Stomach (tissue), 9 donors: Measurements from ENCODE around the gene MFSD6. TPM values are rescaled to one million over a fixed set of nuclear protein-coding genes. Genes with fewer than 3 reads are reported as not detected.
"Not testable (repeated sequence)": the region's sequence is repeated elsewhere in the genome, so short reads cannot be mapped to it uniquely, and the experiment has no call there.

Source experiments
- DNase-seq, 2 donors: peaks; one replicate each; pipeline versions ENCODE4 v3.0.0 to v3.0.0-alpha.2; 2013 to 2019
- H3K27ac ChIP-seq, 5 donors: fragments of 200-600 bp in 4 of 5; sonication (generic) in 4 of 5; one replicate each; pipeline ENCODE4 v1.5.1; 2013 to 2019; ENCODE audit warnings: mild to moderate bottlenecking in 1 of 5, moderate library complexity in 1 of 5
- H3K27me3 ChIP-seq, 3 donors: fragments of 200-600 bp; sonication (generic); one replicate each; pipeline ENCODE4 v1.5.1; 2017 to 2019; ENCODE audit warnings: mixed run types in 1 of 3
- H3K36me3 ChIP-seq, 4 donors: fragments of 200-600 bp; sonication (generic); 1 replicate in 3 of 4; 2 replicates in 1 of 4; pipeline ENCODE4 v1.5.1; 2016 to 2019
- H3K4me1 ChIP-seq, 4 donors: fragments of 200-600 bp; sonication (generic); one replicate each; pipeline ENCODE4 v1.5.1; 2016 to 2019
- H3K4me3 ChIP-seq, 4 donors: fragments of 200-600 bp; sonication (generic) in 3 of 4; one replicate each; pipeline ENCODE4 v1.5.1; 2016 to 2019; ENCODE audit warnings: mild to moderate bottlenecking in 1 of 4
- H3K9me3 ChIP-seq, 4 donors: fragments of 200-600 bp; sonication (generic); one replicate each; pipeline ENCODE4 v1.5.1; 2016 to 2019
- CTCF ChIP-seq, 7 experiments: fragments of 450-650 bp in 4 of 7; fragments of 200-600 bp in 3 of 7; sonication (generic) in 3 of 7; IDR thresholded peaks; one replicate each; pipeline ENCODE4 v1.5.1; 2016 to 2019; ENCODE audit warnings: antibody characterized with exemption in 7 of 7, control low read depth in 2 of 7, mild to moderate bottlenecking in 1 of 7
- EP300 ChIP-seq: sonication (generic); formaldehyde crosslinking; IDR thresholded peaks from one replicate; pipeline ENCODE4 v1.6.1; 2017; ENCODE audit warnings: antibody characterized with exemption
- POLR2A ChIP-seq, 4 donors: fragments of 450-650 bp; IDR thresholded peaks; one replicate each; pipeline ENCODE4 v1.6.1; 2016; ENCODE audit warnings: antibody characterized with exemption in 4 of 4, control low read depth in 2 of 4, mild to moderate bottlenecking in 1 of 4, moderate library complexity in 1 of 4
- POLR2AphosphoS5 ChIP-seq, 3 donors: sonication (generic); formaldehyde crosslinking; IDR thresholded peaks; one replicate each; pipeline ENCODE4 v1.6.1; 2016; ENCODE audit warnings: antibody characterized with exemption in 3 of 3
- WGBS, 5 donors: extraction: QIAGEN DNeasy Blood & Tissue Kit in 3 of 5; methylation state at CpG; one replicate each; pipeline versions ENCODE4 v1.1.5 to v1.1.7; 2013 to 2018; 5-methylcytosine and 5-hydroxymethylcytosine counted together
- intact Hi-C: fragments of 100-400 bp; cut with DNase I; formaldehyde crosslinking; loops from one replicate; pipeline ENCODE4 v1.15.1; 2023; ENCODE audit warnings: low total_unique reads
- polyA plus RNA-seq, 3 donors: library from polyadenylated mRNA; stranded (reverse); fragments of 200-250 nt; gene quantifications; one replicate each; pipeline ENCODE4 v1.2.3, GENCODE V29; 2013
- total RNA-seq, 5 donors: library from RNA; depleted of rRNA; stranded (reverse); fragments of >200 nt; gene quantifications; one replicate each; pipeline versions ENCODE4 v1.1.0 to v1.2.3, GENCODE V29; 2014 to 2016
- donor health status: healthy with polysubstance abuse.
- donor health status: Bipolar disorder and iron deficiency.
- donor health status: healthy.

Gene MFSD6
- total and polyA plus RNA-seq, 8 donors, result 9.2 to 134 (median 37.2) TPM

DNA sequence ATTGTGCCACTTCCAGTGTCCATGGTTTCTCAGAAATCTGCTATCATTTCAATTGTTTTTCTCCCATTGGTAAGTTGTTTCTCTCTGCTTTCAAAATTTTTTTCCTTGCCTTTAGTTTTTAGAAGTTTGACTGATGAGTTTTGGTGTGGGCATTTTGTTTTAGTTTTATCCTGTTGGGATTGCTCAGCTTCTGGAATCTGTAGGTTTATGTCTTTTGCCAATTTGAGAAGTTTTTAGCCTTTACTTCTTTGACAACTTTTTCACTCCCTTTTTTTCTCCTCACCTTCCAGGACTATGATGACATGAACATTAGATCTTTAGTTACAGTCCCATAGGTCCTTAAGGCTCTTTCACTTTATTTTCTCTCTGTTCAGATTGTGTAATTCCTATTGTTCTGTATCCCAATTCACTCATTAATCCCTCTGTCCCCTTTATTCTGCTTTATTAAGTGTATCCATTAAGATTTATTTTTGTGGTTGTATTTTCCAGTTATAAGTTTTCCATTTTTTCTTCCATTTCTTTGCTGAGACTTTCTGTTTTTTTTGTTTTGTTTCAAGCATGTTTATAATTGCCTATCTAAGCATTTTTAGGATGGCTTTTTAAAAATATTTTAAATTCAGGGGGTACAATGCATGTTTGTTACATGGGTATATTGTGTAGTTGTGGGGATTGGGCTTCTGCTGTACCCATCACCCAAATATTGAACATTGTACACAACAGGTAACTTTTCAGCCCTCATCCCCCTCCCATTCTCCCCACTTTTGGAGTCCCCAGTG lies 17.9 kb downstream of the MFSD6 start:
- intact Hi-C loops, result no loop called here
- H3K27ac ChIP-seq, result no peak overlapping the region
- H3K36me3 ChIP-seq, result peaks cover 0 to 10% (median 6%) of the 10 kb centered on the region in 4 donors
- no peaks in the 10 kb centered on the region for H3K27me3 ChIP-seq
- no peaks in the 10 kb centered on the region for H3K9me3 ChIP-seq
- DNase-seq, result no peak
- H3K4me3 ChIP-seq, result no peak overlapping the region
- TF ChIP-seq POLR2A (IDR thresholded peaks at IDR 0.05) (no peak), EP300 (no peak), POLR2AphosphoS5 (IDR thresholded peaks at IDR 0.05) (no peak), CTCF (IDR thresholded peaks at IDR 0.05) (no peak)
- H3K4me1 ChIP-seq, result peaks cover 0 to 14% (median 0%) of the 10 kb centered on the region in 4 donors

DNA sequence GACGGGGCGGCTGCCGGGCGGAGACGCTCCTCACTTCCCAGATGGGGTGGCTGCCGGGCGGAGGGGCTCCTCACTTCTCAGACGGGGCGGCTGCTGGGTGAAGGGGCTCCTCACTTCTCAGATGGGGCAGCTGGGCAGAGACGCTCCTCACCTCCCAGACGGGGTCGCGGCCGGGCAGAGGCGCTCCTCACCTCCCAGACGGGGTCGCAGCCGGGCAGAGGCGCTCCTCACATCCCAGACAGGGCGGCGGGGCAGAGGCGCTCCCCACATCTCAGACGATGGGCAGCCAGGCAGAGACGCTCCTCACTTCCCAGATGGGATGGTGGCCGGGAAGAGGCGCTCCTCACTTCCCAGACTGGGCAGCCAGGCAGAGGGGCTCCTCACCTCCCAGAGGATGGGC lies 22.7 kb downstream of the MFSD6 start:
- H3K9me3 ChIP-seq, intact Hi-C loops, H3K4me3 ChIP-seq, H3K27ac ChIP-seq, DNase-seq, H3K27me3 ChIP-seq: not testable (repeated sequence)
- Histone ChIP-seq H3K36me3 (peaks cover 0 to 12% (median 7%) of the 10 kb centered on the region in 4 donors), H3K4me1 (peaks cover 0 to 32% (median 21%) of the 10 kb centered on the region in 4 donors)
- WGBS, 5 donors, result 90 to 99% (median 97%) methylated on average over 12 to 26 of the region's 26 CpGs

DNA sequence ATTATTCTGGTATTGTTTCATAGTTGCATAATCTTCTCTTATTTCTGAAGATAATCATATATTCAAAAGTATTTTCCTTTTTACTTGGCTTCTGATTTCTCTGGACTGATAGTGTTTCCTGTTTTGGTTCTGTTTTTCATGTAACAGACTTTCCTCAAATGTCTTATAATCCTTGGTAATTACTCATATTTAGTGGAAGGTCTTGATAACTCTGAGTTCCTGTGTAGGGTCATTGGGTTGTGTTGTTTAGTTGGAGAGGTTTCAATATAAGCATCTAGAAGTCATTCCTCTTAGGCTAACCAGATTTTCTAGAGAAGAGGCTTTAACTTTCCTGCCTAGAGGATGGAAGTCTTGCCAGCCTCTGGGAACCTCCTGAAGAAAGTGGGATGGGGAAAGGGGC lies 23.8 kb downstream of the MFSD6 start:
- intact Hi-C loops, result no loop called here
- no peak for TF ChIP-seq CTCF (IDR thresholded peaks at IDR 0.05)
- no peak for TF ChIP-seq EP300
- no peak for TF ChIP-seq POLR2AphosphoS5 (IDR thresholded peaks at IDR 0.05)
- no peak for TF ChIP-seq POLR2A (IDR thresholded peaks at IDR 0.05)

GRCh38 chr2:190432567-190433231 lies 24.5 kb downstream of the MFSD6 start:
- no peak for DNase-seq
- TF ChIP-seq CTCF (IDR thresholded peaks at IDR 0.05) (no peak), POLR2A (IDR thresholded peaks at IDR 0.05) (no peak), EP300 (no peak), POLR2AphosphoS5 (IDR thresholded peaks at IDR 0.05) (no peak)
- H3K4me3 ChIP-seq, result no peak overlapping the region
- H3K27ac ChIP-seq, result peak overlapping the region in 3 of 5 donors; percentile 39 to 62 (median 52)
- peaks cover 0 to 37% (median 22%) of the 10 kb centered on the region in 4 donors for H3K4me1 ChIP-seq
- intact Hi-C loops, result no loop called here
- H3K9me3 ChIP-seq, result no peaks in the 10 kb centered on the region
- H3K36me3 ChIP-seq, result peaks cover 13 to 21% (median 18%) of the 10 kb centered on the region in 4 donors
- no peaks in the 10 kb centered on the region for H3K27me3 ChIP-seq
- WGBS, 5 donors, result 57 to 76% (median 64%) methylated on average over 5 of the region's 5 CpGs

More for the DNA sequence above, 23.8 kb downstream of the MFSD6 start:
- peak overlapping the region in 4 of 5 donors; percentile 3 to 62 (median 46) for H3K27ac ChIP-seq
- H3K4me3 ChIP-seq, result no peak overlapping the region
- no peak for DNase-seq
- peaks cover 0 to 32% (median 22%) of the 10 kb centered on the region in 4 donors for H3K4me1 ChIP-seq
- no peaks in the 10 kb centered on the region for H3K9me3 ChIP-seq
- H3K27me3 ChIP-seq, result no peaks in the 10 kb centered on the region
- H3K36me3 ChIP-seq, result peaks cover 7 to 20% (median 13%) of the 10 kb centered on the region in 4 donors
